Activated T-helper 2 cell treated with anti-CD3 and anti-CD28 coated beads, Interferon-gamma antibody, Interleukin-2, Interleukin-4, amounts not matched to agents 10 μg/mL and 5 μg/mL and 100 μg/mL, durations not matched to agents 14 hours and 24 hours and 36 hours (primary cell): ENCODE measurements around the gene ITGB1. TPM values are rescaled to one million over a fixed set of nuclear protein-coding genes. Genes with fewer than 3 reads are reported as not detected.
"Not testable (repeated sequence)": the region's sequence is repeated elsewhere in the genome, so short reads cannot be mapped to it uniquely, and the experiment has no call there.

Experiments
- DNase-seq: peaks from one replicate; pipeline ENCODE4 v3.0.0; 2021; ENCODE audit warnings: low spot score
- H3K27ac Mint-ChIP-seq: one replicate; pipeline ENCODE4 v1.8.0; 2021; ENCODE audit warnings: mixed read lengths
- H3K27me3 Mint-ChIP-seq: one replicate; pipeline ENCODE4 v1.8.0; 2021; ENCODE audit warnings: low read depth, mixed read lengths
- H3K36me3 Mint-ChIP-seq: one replicate; pipeline ENCODE4 v1.8.0; 2021; ENCODE audit warnings: low read depth, mixed read lengths
- H3K4me1 Mint-ChIP-seq: one replicate; pipeline ENCODE4 v1.8.0; 2021; ENCODE audit warnings: low read depth, mixed read lengths
- H3K4me3 Mint-ChIP-seq: one replicate; pipeline ENCODE4 v1.8.0; 2021; ENCODE audit warnings: low read depth, mild to moderate bottlenecking, moderate library complexity, mixed read lengths
- H3K9me3 Mint-ChIP-seq: one replicate; pipeline ENCODE4 v1.8.0; 2021; ENCODE audit warnings: mixed read lengths
- intact Hi-C: fragments of 100-400 bp; cut with micrococcal nuclease; formaldehyde crosslinking; loops from one replicate; pipeline ENCODE4 v1.15.1; 2023
- total RNA-seq: library from RNA; stranded (reverse); gene quantifications from 2 replicates; pipeline ENCODE4 v1.2.3, GENCODE V29; 2022

The ITGB1 gene
- total RNA-seq, 1 donor from 2014 or later = 78.7 TPM

- Mint-ChIP-seq H3K9me3 (no peaks in the 10 kb centered on the region), H3K36me3 (no peaks in the 10 kb centered on the region), H3K27me3 (peaks cover 6% of the 10 kb centered on the region), H3K27ac (no peak overlapping the region), H3K4me1 (peaks cover 16% of the 10 kb centered on the region), H3K4me3 (no peak overlapping the region)
- DNase-seq = no peak
- intact Hi-C loops = loop anchor here (10.0 kb wide), 1 partner anchor 61 kb away; no protein-coding TSS in a partner anchor
These were observed 27.8 kb upstream of the ITGB1 start for GRCh38 chr10:32985775-32986350.

GRCh38 chr10:32985341-32985764, 27.3 kb upstream of the ITGB1 start:
- no peak overlapping the region for H3K4me3 Mint-ChIP-seq
- no peak for DNase-seq
- intact Hi-C loops = loop anchor here (10.0 kb wide), 1 partner anchor 61 kb away; no protein-coding TSS in a partner anchor
- no peaks in the 10 kb centered on the region for H3K36me3 Mint-ChIP-seq
- peaks cover 21% of the 10 kb centered on the region for H3K4me1 Mint-ChIP-seq
- no peaks in the 10 kb centered on the region for H3K9me3 Mint-ChIP-seq
- no peak overlapping the region for H3K27ac Mint-ChIP-seq
- peaks cover 3% of the 10 kb centered on the region for H3K27me3 Mint-ChIP-seq

GRCh38 chr10:32984003-32984600, 26.1 kb upstream of the ITGB1 start:
- no peak overlapping the region for H3K4me3 Mint-ChIP-seq
- intact Hi-C loops = loop anchor here (10.0 kb wide), 1 partner anchor 59 kb away; no protein-coding TSS in a partner anchor
- no peaks in the 10 kb centered on the region for H3K9me3 Mint-ChIP-seq
- H3K27me3 Mint-ChIP-seq = peaks cover 3% of the 10 kb centered on the region
- H3K27ac Mint-ChIP-seq = no peak overlapping the region
- H3K36me3 Mint-ChIP-seq = no peaks in the 10 kb centered on the region
- H3K4me1 Mint-ChIP-seq = peaks cover 24% of the 10 kb centered on the region
- DNase-seq = no peak

GRCh38 chr10:32982911-32983909, 25.2 kb upstream of the ITGB1 start:
- Mint-ChIP-seq H3K4me3 (no peak overlapping the region), H3K4me1 (peaks cover 28% of the 10 kb centered on the region), H3K36me3 (no peaks in the 10 kb centered on the region), H3K27ac (no peak overlapping the region), H3K27me3 (peaks cover 5% of the 10 kb centered on the region), H3K9me3 (no peaks in the 10 kb centered on the region)
- no peak for DNase-seq
- intact Hi-C loops = loop anchor here (10.0 kb wide), 1 partner anchor 58 kb away; no protein-coding TSS in a partner anchor

GRCh38 chr10:32982293-32982709, 24.3 kb upstream of the ITGB1 start:
- DNase-seq = no peak
- intact Hi-C loops = loop anchor here (10.0 kb wide), 1 partner anchor 58 kb away; no protein-coding TSS in a partner anchor
- no peaks in the 10 kb centered on the region for H3K36me3 Mint-ChIP-seq
- H3K4me3 Mint-ChIP-seq = no peak overlapping the region
- no peak overlapping the region for H3K27ac Mint-ChIP-seq
- peaks cover 5% of the 10 kb centered on the region for H3K27me3 Mint-ChIP-seq
- H3K9me3 Mint-ChIP-seq = no peaks in the 10 kb centered on the region
- peaks cover 28% of the 10 kb centered on the region for H3K4me1 Mint-ChIP-seq

- Mint-ChIP-seq H3K4me1 (peaks cover 28% of the 10 kb centered on the region), H3K36me3 (no peaks in the 10 kb centered on the region), H3K27ac (no peak overlapping the region), H3K9me3 (no peaks in the 10 kb centered on the region), H3K27me3 (peaks cover 5% of the 10 kb centered on the region), H3K4me3 (no peak overlapping the region)
- no peak for DNase-seq
- intact Hi-C loops = loop anchor here (2.0 to 10.0 kb wide), 2 partner anchors 27 to 57 kb away; no protein-coding TSS in a partner anchor
These were observed 23.7 kb upstream of the ITGB1 start for GRCh38 chr10:32981760-32982159.

GRCh38 chr10:32980558-32981468, 22.8 kb upstream of the ITGB1 start:
- H3K9me3 Mint-ChIP-seq = no peaks in the 10 kb centered on the region
- H3K4me1 Mint-ChIP-seq = peaks cover 28% of the 10 kb centered on the region
- peak; percentile 77 for DNase-seq
- peak overlapping the region; percentile 85 for H3K4me3 Mint-ChIP-seq
- peaks cover 3% of the 10 kb centered on the region for H3K27me3 Mint-ChIP-seq
- intact Hi-C loops = loop anchor here (1.0 to 10.0 kb wide), 3 partner anchors 22 to 56 kb away; no protein-coding TSS in a partner anchor
- H3K27ac Mint-ChIP-seq = peak overlapping the region; percentile 88
- no peaks in the 10 kb centered on the region for H3K36me3 Mint-ChIP-seq

- peak overlapping the region; percentile 85 for H3K4me3 Mint-ChIP-seq
- no peaks in the 10 kb centered on the region for H3K36me3 Mint-ChIP-seq
- H3K4me1 Mint-ChIP-seq = peaks cover 28% of the 10 kb centered on the region
- H3K9me3 Mint-ChIP-seq = no peaks in the 10 kb centered on the region
- H3K27me3 Mint-ChIP-seq = peaks cover 6% of the 10 kb centered on the region
- no peak for DNase-seq
- intact Hi-C loops = loop anchor here (1.0 to 10.0 kb wide), 3 partner anchors 21 to 55 kb away; no protein-coding TSS in a partner anchor
- H3K27ac Mint-ChIP-seq = peak overlapping the region; percentile 88
These were observed 22.2 kb upstream of the ITGB1 start for GRCh38 chr10:32980242-32980557.

GRCh38 chr10:32979719-32980118, 21.7 kb upstream of the ITGB1 start:
- Mint-ChIP-seq H3K4me3 (peak overlapping the region; percentile 17), H3K4me1 (peaks cover 30% of the 10 kb centered on the region)
- H3K9me3 Mint-ChIP-seq, DNase-seq, H3K36me3 Mint-ChIP-seq, H3K27ac Mint-ChIP-seq, H3K27me3 Mint-ChIP-seq: not testable (repeated sequence)
- intact Hi-C loops = loop anchor here (1.0 to 10.0 kb wide), 3 partner anchors 20 to 55 kb away; no protein-coding TSS in a partner anchor

- DNase-seq = no peak
- Mint-ChIP-seq H3K36me3 (no peaks in the 10 kb centered on the region), H3K27me3 (peaks cover 10% of the 10 kb centered on the region)
These were observed 21.0 kb upstream of the ITGB1 start for GRCh38 chr10:32979041-32979440.

GRCh38 chr10:32977846-32978809, 20.1 kb upstream of the ITGB1 start:
- H3K27ac Mint-ChIP-seq, H3K9me3 Mint-ChIP-seq, DNase-seq, H3K27me3 Mint-ChIP-seq, intact Hi-C loops, H3K4me3 Mint-ChIP-seq, H3K36me3 Mint-ChIP-seq: not testable (repeated sequence)
- H3K4me1 Mint-ChIP-seq = peaks cover 27% of the 10 kb centered on the region

More at GRCh38 chr10:32979041-32979440, 21.0 kb upstream of the ITGB1 start:
- Mint-ChIP-seq H3K9me3 (no peaks in the 10 kb centered on the region), H3K27ac (no peak overlapping the region), H3K4me1 (peaks cover 30% of the 10 kb centered on the region), H3K4me3 (no peak overlapping the region)
- intact Hi-C loops = no loop called here
